Measurements from ENCODE around the gene SERPINA1. TPM values are rescaled to one million over a fixed set of nuclear protein-coding genes. Genes with fewer than 3 reads are reported as not detected.
A peak's percentile ranks its signal among the peaks of the same experiment; 100 is the strongest.

Gene SERPINA1
- total and polyA plus RNA-seq, 2 of the 13 experiments (the other 11 are each of a cell fraction or from before 2014, with no cell fraction given), result 3,266 to 11,015 TPM

- TF ChIP-seq USF2 (IDR thresholded peaks at IDR 0.05; ENCODE audit: low read depth, low read length) (no peak), USF2 (CRISPR knock-in tag; IDR thresholded peaks at IDR 0.05; ENCODE audit: borderline replicate concordance) (no peak), ZNF672 (CRISPR knock-in tag; IDR thresholded peaks at IDR 0.05) (no peak; the same call in 1 of the 2 replicates), KLF16 (CRISPR knock-in tag; IDR thresholded peaks at IDR 0.05) (peak in 1 of 2 experiments; percentile 56; a peak in 1 of 4 replicates), ZBTB10 (CRISPR knock-in tag; IDR thresholded peaks at IDR 0.05; ENCODE audit: borderline replicate concordance) (peak; percentile 90; the same call in 1 of the 2 replicates), ZNF143 (CRISPR knock-in tag; IDR thresholded peaks at IDR 0.05) (peak; percentile 64), ZFP37 (CRISPR knock-in tag; IDR thresholded peaks at IDR 0.05; ENCODE audit: borderline replicate concordance) (0 out of 2 replicates have a peak, but pooled peaks have one; percentile 12), ZNF318 (CRISPR knock-in tag; IDR thresholded peaks at IDR 0.05) (peak; percentile 68; the same call in 1 of the 2 replicates), ZNF629 (CRISPR knock-in tag; conservative IDR thresholded peaks at IDR 0.05) (peak; percentile 91), JUND (CRISPR knock-in tag; IDR thresholded peaks at IDR 0.05) (peak; percentile 81), SIN3A (IDR thresholded peaks at IDR 0.05; ENCODE audit: borderline replicate concordance, low read depth, low read length) (peak; percentile 87), ZNF781 (CRISPR knock-in tag; IDR thresholded peaks at IDR 0.05; ENCODE audit: borderline replicate concordance, not compliant biosample characterization) (peak; percentile 57), MIER2 (CRISPR knock-in tag; IDR thresholded peaks at IDR 0.05) (peak; percentile 65; the same call in 1 of the 2 replicates)
Measured at GRCh38 chr14:94388384-94389103, at the start of gene SERPINA1 (continued).
